ENCODE results near the gene SPO11. TPM values are rescaled to one million over a fixed set of nuclear protein-coding genes. Genes with fewer than 3 reads are reported as not detected.

SPO11 gene
- total RNA-seq, 1 experiment from 2014 or later: not detected

Other genes with a start within 250 kb of the SPO11 start
- 14.6 and 15.6 TPM in 2 replicates for gene BMP7, start 63.2 kb upstream of the SPO11 start, total RNA-seq (2014; rRNA removed; shearing (Covaris generic))
- 112 and 119 TPM in 2 replicates for gene RAE1, start 21.5 kb downstream of the SPO11 start, total RNA-seq (2014; rRNA removed; shearing (Covaris generic))
- gene RBM38, start 61.6 kb downstream of the SPO11 start, total RNA-seq (2014; rRNA removed; shearing (Covaris generic)): 181 and 190 TPM in 2 replicates
- gene CTCFL, start 195.3 kb downstream of the SPO11 start, total RNA-seq (2014; rRNA removed; shearing (Covaris generic)): 0.06 TPM in 1 of 2 replicates, not detected in the other
- gene PCK1, start 231.3 kb downstream of the SPO11 start, total RNA-seq (2014; rRNA removed; shearing (Covaris generic)): 0.05 TPM in 1 of 2 replicates, not detected in the other

Data from SJCRH30 (cell line).